Kidney epithelial cell (primary cell): ENCODE results near the gene FOCAD. TPM values are rescaled to one million over a fixed set of nuclear protein-coding genes. Genes with fewer than 3 reads are reported as not detected.

Experiments used
- DNase-seq: peaks from one replicate; pipeline ENCODE4 v3.0.0-alpha.2; 2010; ENCODE audit warnings: low read depth
- H3K27me3 ChIP-seq: 2 replicates; pipeline ENCODE4 v1.6.0; 2011; ENCODE audit warnings: low read length; ENCODE audit not compliant: control insufficient read depth, insufficient read depth
- H3K36me3 ChIP-seq: 2 replicates; pipeline ENCODE4 v1.5.1; 2011; ENCODE audit warnings: low read length; ENCODE audit not compliant: control insufficient read depth, insufficient read depth
- H3K4me3 ChIP-seq: 2 replicates; pipeline ENCODE4 v1.5.1; 2011; ENCODE audit warnings: low read depth, mild to moderate bottlenecking, control low read depth, low read length
- CTCF ChIP-seq: IDR thresholded peaks from 2 replicates; pipeline ENCODE4 v1.5.1; 2011; ENCODE audit warnings: mild to moderate bottlenecking, moderate library complexity, low read length, control low read depth, inconsistent platforms; ENCODE audit not compliant: insufficient read depth, poor library complexity, severe bottlenecking
- total RNA-seq: library from RNA; depleted of rRNA; stranded (reverse); fragments of >200 nt; gene quantifications from 2 replicates; pipeline ENCODE4 v1.2.3, GENCODE V29; 2015

FOCAD gene
- total RNA-seq, 1 donor from 2014 or later = 62.9 TPM

- H3K4me3 ChIP-seq = no peak overlapping the region
- TF ChIP-seq CTCF = no peak
- DNase-seq = no peak
- no peaks in the 10 kb centered on the region for H3K36me3 ChIP-seq
- H3K27me3 ChIP-seq = no peaks in the 10 kb centered on the region
These were observed 260.4 kb downstream of the FOCAD start for GRCh38 chr9:20944507-20944906.

GRCh38 chr9:20945269-20945668 is 261.2 kb downstream of the FOCAD start:
- Histone ChIP-seq H3K36me3 (no peaks in the 10 kb centered on the region), H3K27me3 (no peaks in the 10 kb centered on the region), H3K4me3 (no peak overlapping the region)
- no peak for DNase-seq
- TF ChIP-seq CTCF = no peak

- Histone ChIP-seq H3K27me3 (no peaks in the 10 kb centered on the region), H3K4me3 (no peak overlapping the region), H3K36me3 (no peaks in the 10 kb centered on the region)
- DNase-seq = no peak
- TF ChIP-seq CTCF = no peak
These were observed 261.8 kb downstream of the FOCAD start for GRCh38 chr9:20945856-20946255.

GRCh38 chr9:20948703-20949102 is 264.6 kb downstream of the FOCAD start:
- H3K36me3 ChIP-seq = peaks cover 1% of the 10 kb centered on the region
- DNase-seq = no peak
- no peaks in the 10 kb centered on the region for H3K27me3 ChIP-seq
- H3K4me3 ChIP-seq = no peak overlapping the region
- TF ChIP-seq CTCF = no peak

GRCh38 chr9:20950707-20951106 is 266.6 kb downstream of the FOCAD start:
- Histone ChIP-seq H3K27me3 (no peaks in the 10 kb centered on the region), H3K36me3 (peaks cover 1% of the 10 kb centered on the region), H3K4me3 (no peak overlapping the region)
- TF ChIP-seq CTCF = no peak
- no peak for DNase-seq

GRCh38 chr9:20962536-20963225 is 278.6 kb downstream of the FOCAD start:
- Histone ChIP-seq H3K36me3 (no peaks in the 10 kb centered on the region), H3K27me3 (no peaks in the 10 kb centered on the region), H3K4me3 (no peak overlapping the region)
- no peak for TF ChIP-seq CTCF
- DNase-seq = no peak
